ENCODE measurements around the gene ITSN2. TPM values are rescaled to one million over a fixed set of nuclear protein-coding genes. Genes with fewer than 3 reads are reported as not detected.

ITSN2 gene
- polyA plus RNA-seq, 1 donor (not counting 4 experiments of a cell fraction or from before 2014, with no cell fraction given): 19.7 TPM

- dilution Hi-C loops (cut with MboI; ENCODE audit: extremely low pct_ligation_motif_present, low sequenced_read_pairs): no loop called here
- H3K9me1 ChIP-seq (ENCODE audit: control insufficient read depth, extremely low read depth, insufficient read depth, low read length): no peaks in the 10 kb centered on the region
- no peaks in the 10 kb centered on the region for H3K9me3 ChIP-seq (ENCODE audit: control insufficient read depth, low read depth, low read length)
- no peaks in the 10 kb centered on the region for H3K79me2 ChIP-seq (ENCODE audit: control insufficient read depth, insufficient read depth, low read length)
- no peak overlapping the region for H2AFZ ChIP-seq (ENCODE audit: control insufficient read depth, low read length)
- H4K20me1 ChIP-seq (ENCODE audit: control insufficient read depth, extremely low read depth, insufficient read depth, low read length): no peaks in the 10 kb centered on the region
- DNase-seq (ENCODE audit: low read depth, low spot score) (no peak), FAIRE-seq (no peak)
- H3K36me3 ChIP-seq (ENCODE audit: control insufficient read depth in 2 of 2, extremely low read depth in 1 of 2, insufficient read depth in 2 of 2, low read length in 2 of 2): peaks cover 6 to 11% of the 10 kb centered on the region in 2 experiments
- H3K4me3 ChIP-seq (ENCODE audit: control insufficient read depth in 2 of 3, extremely low read depth in 1 of 3, insufficient read depth in 2 of 3, low read depth in 1 of 3, low read length in 3 of 3): no peak overlapping the region
- no peaks in the 10 kb centered on the region for H3K27me3 ChIP-seq (ENCODE audit: control insufficient read depth, extremely low read depth, insufficient read depth, low read length)
- no peak for TF ChIP-seq CTCF (optimal IDR thresholded peaks at IDR 0.05 in 1 of 3, IDR thresholded peaks at IDR 0.05 in 1 of 3, conservative IDR thresholded peaks at IDR 0.05 in 1 of 3; ENCODE audit: extremely low read depth in 1 of 3, insufficient read depth in 2 of 3, low read length in 3 of 3)
- no peak for TF ChIP-seq EZH2 (IDR thresholded peaks at IDR 0.05; ENCODE audit: low read length)
- no peak overlapping the region for H3K4me2 ChIP-seq (ENCODE audit: control insufficient read depth, extremely low read depth, insufficient read depth, low read depth, low read length)
- no peak overlapping the region for H3K9ac ChIP-seq (ENCODE audit: control insufficient read depth, extremely low read depth, insufficient read depth, low read length)
- H3K27ac ChIP-seq (ENCODE audit: control insufficient read depth, insufficient read depth, low read length): no peak overlapping the region
- H3K4me1 ChIP-seq (ENCODE audit: control insufficient read depth, extremely low read depth, insufficient read depth, low read length): no peaks in the 10 kb centered on the region
Observed at GRCh38 chr2:24210723-24211122, 149.6 kb downstream of the ITSN2 start.

GRCh38 chr2:24210106-24210455, 150.3 kb downstream of the ITSN2 start:
- FAIRE-seq: no peak
- dilution Hi-C loops (cut with MboI; ENCODE audit: extremely low pct_ligation_motif_present, low sequenced_read_pairs): no loop called here

More at GRCh38 chr2:24210106-24210455, 150.3 kb downstream of the ITSN2 start:
- Histone ChIP-seq H3K9me3 (ENCODE audit: control insufficient read depth, low read depth, low read length) (no peaks in the 10 kb centered on the region), H3K4me2 (ENCODE audit: control insufficient read depth, extremely low read depth, insufficient read depth, low read depth, low read length) (no peak overlapping the region), H3K4me1 (ENCODE audit: control insufficient read depth, extremely low read depth, insufficient read depth, low read length) (no peaks in the 10 kb centered on the region), H2AFZ (ENCODE audit: control insufficient read depth, low read length) (no peak overlapping the region), H3K27me3 (ENCODE audit: control insufficient read depth, extremely low read depth, insufficient read depth, low read length) (no peaks in the 10 kb centered on the region), H3K9ac (ENCODE audit: control insufficient read depth, extremely low read depth, insufficient read depth, low read length) (no peak overlapping the region), H3K27ac (ENCODE audit: control insufficient read depth, insufficient read depth, low read length) (no peak overlapping the region), H3K79me2 (ENCODE audit: control insufficient read depth, insufficient read depth, low read length) (no peaks in the 10 kb centered on the region), H3K9me1 (ENCODE audit: control insufficient read depth, extremely low read depth, insufficient read depth, low read length) (no peaks in the 10 kb centered on the region), H3K4me3 (ENCODE audit: control insufficient read depth in 2 of 3, extremely low read depth in 1 of 3, insufficient read depth in 2 of 3, low read depth in 1 of 3, low read length in 3 of 3) (no peak overlapping the region), H3K36me3 (ENCODE audit: control insufficient read depth in 2 of 2, extremely low read depth in 1 of 2, insufficient read depth in 2 of 2, low read length in 2 of 2) (peaks cover 6 to 13% of the 10 kb centered on the region in 2 experiments), H4K20me1 (ENCODE audit: control insufficient read depth, extremely low read depth, insufficient read depth, low read length) (no peaks in the 10 kb centered on the region)
- no peak for DNase-seq (ENCODE audit: low read depth, low spot score)
- TF ChIP-seq CTCF (optimal IDR thresholded peaks at IDR 0.05 in 1 of 3, IDR thresholded peaks at IDR 0.05 in 1 of 3, conservative IDR thresholded peaks at IDR 0.05 in 1 of 3; ENCODE audit: extremely low read depth in 1 of 3, insufficient read depth in 2 of 3, low read length in 3 of 3): no peak
- no peak for TF ChIP-seq EZH2 (IDR thresholded peaks at IDR 0.05; ENCODE audit: low read length)

Measured in keratinocyte (primary cell).